Measurements from ENCODE around the gene COL4A6.
A peak's percentile ranks its signal among the peaks of the same experiment; 100 is the strongest.
"Not testable (repeated sequence)": the region's sequence is repeated elsewhere in the genome, so short reads cannot be mapped to it uniquely, and the experiment has no call there.

Gene COL4A6

DNA sequence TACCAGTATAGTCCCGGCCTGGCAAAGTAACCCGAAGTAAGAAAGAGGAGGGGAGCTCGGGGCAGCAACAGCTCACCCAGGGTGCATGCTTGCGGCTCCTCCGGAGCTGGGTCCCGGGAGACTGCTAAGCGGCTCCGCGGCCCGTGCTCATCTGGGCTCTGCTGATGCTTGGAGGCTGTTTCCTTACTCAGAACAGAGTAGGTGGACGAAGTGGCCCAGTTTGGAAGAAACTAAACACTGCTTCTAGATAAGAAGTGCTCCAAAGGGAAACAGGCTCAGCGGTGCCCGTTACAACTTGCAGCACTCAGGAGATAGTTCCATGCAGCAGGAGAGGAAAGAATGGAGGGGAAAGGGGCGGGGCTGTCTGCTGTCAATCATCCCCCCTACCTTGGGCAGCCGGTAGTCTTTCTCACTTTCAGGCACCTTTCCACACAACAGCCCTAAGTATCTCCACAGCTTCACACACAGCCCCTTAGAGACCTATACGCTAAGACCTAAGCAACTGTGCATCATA lies at the start of gene COL4A6:
Gene COL4A6, minus strand, starts transcription at position 313 of the 514 bp plus-strand sequence. Its CDS starts 226 bp downstream, at position 87.
- no peak for DNase-seq (ENCODE audit: low spot score)

DNA sequence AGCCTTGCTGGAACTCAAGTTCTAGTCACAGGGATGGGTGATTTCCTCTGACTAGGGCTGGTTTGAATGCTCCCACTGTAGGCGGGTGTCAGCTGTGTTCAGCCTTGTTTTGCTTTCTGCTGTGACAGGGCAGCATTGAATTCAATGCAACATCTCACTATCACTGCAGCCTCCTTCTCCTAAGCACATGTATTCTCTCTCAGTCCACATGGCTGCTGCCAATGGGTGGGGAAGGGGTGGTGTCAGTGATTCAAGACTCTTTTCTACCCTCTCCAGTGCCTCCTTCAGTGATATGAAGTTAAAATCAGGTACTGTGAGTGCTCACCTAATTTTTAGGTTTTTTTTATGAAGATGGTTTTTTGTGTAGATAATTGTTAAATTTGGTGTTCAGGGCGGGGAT lies 47.7 kb upstream of the COL4A6 start:
- no peak for DNase-seq (ENCODE audit: low spot score)

GRCh38 chrX:108484251-108484650 lies 46.0 kb upstream of the COL4A6 start:
- DNase-seq (ENCODE audit: low spot score): no peak

GRCh38 chrX:108481528-108481927 lies 43.3 kb upstream of the COL4A6 start:
- not testable (repeated sequence) for DNase-seq (ENCODE audit: low spot score)

- DNase-seq (ENCODE audit: low spot score): no peak
These were observed 35.8 kb upstream of the COL4A6 start for GRCh38 chrX:108473979-108474378.

DNA sequence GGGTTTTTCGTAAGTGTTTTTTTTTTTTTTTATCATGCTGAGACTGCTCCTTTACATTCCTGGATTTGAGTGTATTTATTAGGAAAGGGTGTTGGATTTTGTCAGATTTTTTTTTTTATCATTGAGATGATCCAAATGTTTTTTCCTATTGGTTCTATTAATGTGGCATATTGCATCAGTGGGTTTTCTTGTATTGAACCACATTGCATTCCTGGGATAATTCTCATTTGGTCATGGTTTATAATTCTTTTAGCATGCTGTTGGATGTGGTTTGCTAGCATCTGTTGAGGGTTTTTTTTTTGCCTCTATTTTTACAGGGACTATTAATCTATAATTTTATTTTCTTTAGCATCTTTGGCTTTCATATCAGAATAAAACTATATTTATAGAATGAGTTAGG lies 30.3 kb upstream of the COL4A6 start:
- no peak for DNase-seq (ENCODE audit: low spot score)

DNA sequence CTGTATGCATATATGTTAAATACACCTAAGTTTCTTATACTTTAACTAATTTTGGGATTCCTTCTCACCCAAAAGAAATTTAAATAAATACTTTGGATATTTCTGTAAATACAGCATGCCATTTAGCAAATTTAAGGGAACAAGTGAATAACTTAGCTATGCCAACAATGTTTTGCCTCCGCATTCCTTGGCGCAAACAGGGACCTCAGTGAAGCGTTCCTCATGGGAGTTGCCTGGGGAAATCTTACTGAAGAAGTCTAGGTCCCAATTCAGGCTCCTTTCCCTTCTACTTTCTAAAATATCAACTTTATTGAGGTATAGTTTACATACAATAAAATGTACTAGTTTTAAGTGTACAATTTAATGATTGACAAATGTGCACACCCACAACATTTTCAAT lies 26.4 kb upstream of the COL4A6 start:
- peak; percentile 4 for DNase-seq (ENCODE audit: low spot score)

DNA sequence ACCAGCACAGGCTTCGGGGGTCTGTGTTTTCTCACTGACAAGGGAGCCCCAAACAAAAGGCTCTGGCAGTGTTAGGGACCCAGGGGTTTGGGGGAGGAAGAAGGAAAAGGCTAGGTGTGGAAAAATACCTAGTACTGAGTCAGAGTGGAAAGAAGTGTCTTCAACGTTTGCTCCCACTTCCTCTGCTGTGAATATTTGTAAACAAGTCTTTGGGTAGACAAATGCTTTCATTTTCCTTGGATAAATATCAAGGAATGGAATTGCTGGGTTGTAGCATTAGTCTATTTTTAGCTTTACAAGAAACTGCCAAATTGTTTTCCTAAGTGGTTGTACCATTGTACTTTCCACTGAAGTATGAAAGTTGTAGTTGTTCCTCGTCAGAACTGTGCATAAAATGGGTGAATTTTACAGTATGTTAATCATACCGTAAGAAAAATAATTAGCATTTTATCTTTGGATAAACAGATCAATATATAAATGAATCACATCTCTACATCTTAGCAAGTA lies 18.8 kb upstream of the COL4A6 start:
- DNase-seq (ENCODE audit: low spot score): no peak

DNA sequence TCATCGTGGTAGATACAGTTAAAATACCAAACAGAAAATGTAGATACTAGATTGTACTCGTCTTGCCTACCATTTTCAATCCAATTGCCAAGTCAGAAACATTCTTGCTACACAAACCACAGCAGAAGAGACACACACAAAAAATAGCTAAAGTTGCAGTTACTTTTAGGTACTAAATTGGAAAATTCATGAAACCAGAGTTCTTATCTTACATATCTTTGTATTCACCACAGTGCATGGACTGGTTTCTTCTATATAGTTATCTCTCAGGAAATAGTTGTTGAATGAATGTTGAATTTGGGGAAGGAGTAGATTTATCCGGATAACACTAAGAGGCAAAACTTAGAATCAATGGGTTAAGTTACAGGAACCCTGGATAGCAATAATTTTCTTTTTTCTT lies 15.6 kb upstream of the COL4A6 start:
- DNase-seq (ENCODE audit: low spot score): no peak

DNA sequence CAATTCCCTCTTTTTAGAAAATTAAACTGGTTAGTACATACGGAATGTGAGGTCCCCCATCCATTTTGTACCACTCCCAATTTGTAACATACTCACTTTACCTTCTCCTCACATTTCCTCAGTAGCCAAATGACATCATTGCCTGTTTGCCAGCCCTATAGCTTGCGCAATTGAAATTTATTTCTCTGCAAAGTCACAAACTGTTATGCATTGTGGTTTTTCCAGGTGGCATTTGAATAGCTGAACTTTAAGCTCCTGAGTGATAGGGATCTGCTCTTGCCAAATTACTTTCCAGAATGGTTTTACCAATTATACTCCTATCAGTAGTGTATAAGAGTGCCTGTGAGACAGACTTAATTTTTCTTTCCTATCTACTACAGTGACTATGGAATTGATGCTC lies 9.1 kb upstream of the COL4A6 start:
- no peak for DNase-seq (ENCODE audit: low spot score)

DNA sequence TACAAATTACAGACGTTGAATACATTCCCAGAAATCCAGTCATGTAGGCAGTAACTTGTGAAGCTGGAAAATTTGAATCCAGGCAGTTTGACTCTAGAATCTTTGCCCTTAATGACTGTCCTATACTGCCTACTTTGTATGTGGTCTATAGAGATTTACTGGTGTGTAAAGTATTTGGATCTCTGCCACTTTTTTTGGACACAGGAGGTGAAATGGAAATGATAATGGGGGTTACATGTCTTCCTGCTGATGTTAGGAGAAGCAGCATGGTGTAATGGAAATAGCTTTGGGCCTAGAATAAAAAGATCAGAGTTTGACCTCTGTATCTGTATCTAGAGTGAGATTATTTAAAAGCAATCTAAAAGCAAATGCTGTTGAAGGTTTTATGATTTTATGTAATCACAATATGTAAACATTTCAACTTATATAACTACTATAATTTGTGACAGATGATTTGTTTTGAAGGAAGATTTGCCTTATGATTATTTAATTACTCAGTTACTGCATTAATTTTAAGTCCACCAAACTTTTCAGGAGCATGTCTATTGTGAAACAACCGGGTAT lies 4.8 kb upstream of the COL4A6 start:
- no peak for DNase-seq (ENCODE audit: low spot score)

GRCh38 chrX:108439961-108440696 lies 1.9 kb upstream of the COL4A6 start:
- peak; percentile 21 for DNase-seq (ENCODE audit: low spot score)

DNA sequence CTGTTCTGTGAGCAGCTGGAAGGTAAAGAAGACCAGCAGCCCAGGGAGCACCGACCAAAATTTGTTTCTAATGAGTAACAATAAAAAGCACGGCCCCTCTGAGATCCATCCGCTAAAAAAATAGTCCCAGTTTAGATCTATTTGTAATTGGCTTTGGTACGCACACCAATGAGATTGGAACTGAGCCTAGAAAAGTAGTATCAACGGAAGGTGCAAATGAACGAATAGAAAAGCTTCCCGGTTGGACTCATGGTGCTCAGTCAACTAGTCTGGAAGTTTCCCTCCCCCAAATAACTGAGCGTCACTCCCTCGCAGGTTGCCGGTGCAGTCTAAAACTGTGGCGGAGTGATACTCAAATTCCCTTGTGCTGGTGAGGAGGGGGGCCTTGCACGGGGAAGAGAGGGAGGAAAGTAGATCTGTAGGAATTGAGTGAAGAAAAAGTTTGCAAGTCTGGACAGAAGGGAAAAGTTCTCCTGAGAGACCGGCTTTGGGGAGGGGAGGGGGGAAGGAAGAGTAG lies 1.3 kb upstream of the COL4A6 start, which contains the start of gene COL4A5:
Gene COL4A5, plus strand, starts transcription at position 413 of the 517 bp plus-strand sequence. CDS start 288 bp downstream, outside the sequence.
- peak; percentile 29 for DNase-seq (ENCODE audit: low spot score)

GRCh38 chrX:108437349-108438109 lies 693 bp downstream of the COL4A6 start:
- no peak for DNase-seq (ENCODE audit: low spot score)

DNA sequence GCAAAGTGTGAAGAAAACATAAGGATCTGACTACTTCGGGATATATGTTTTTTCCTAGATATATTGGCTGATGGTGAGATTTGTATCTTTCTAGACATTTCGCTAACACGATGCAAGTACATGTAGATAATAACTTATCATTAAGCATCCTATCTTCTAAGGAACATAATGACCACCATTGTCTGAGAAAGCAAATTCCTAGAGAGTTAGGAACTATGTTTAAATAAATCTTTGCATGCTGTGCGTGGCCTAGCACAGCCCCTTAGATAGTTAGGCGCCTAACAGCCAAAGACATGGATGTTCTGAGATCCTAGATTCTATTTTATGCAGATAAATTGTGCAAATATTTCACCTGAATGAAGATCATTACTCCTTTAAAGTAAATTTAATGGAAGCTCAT lies 3.0 kb downstream of the COL4A6 start:
- no peak for DNase-seq (ENCODE audit: low spot score)

DNA sequence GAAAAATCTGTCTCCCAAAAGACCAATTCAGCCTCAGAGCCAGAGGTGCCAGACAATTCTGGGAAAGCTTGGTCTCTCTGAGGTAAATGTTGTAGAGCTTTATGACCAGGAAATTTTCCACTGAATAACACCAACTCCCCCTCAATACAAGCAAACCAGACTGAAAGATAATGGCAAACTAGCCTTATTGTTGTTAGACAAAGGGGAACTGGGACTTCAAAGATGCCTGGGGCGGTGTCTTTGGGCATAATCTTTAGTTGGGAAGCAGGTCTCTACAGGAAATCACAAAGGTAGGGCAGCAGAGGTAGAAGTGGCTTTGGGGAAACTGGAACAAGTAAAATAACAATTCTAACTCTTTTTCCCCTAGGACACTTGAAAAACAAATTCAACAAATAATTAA lies 12.0 kb downstream of the COL4A6 start:
- no peak for DNase-seq (ENCODE audit: low spot score)

DNA sequence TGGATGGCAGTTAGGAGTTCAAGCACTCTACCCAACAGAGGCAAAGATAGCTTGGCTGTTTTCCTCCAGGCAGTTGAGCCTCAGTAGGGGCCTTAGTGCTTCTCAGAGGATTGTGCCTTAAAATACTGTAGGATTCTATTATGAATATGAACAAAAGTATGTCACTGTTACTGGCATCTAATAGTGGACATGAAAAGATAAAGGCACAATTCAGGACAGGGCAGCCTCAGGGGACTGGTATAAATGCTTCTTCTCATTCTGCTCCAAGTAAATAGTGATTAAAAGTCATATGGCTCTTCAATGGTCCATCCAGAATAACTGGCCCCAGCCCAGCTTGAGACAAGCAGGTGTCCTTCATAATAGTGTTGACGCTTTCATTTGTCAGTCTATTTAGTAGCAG lies 17.7 kb downstream of the COL4A6 start:
- DNase-seq (ENCODE audit: low spot score): no peak

DNA sequence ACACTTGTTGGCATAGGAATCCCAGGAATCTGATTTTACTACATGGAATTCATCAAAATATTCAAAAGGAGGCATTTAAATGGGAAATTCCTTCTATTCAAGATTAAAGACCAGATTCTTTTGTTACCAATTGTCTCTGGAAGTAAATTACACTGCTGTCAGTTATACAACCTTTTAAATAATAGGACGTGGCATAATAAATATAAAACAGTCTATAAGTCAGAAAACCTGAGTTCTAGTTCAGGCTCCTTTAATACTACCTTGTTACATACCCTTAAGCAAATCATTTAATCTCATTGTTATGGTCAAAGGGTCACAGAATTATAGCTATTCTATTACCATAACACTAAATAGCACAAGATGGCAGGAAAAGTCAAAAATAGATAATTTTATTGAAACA lies 18.8 kb downstream of the COL4A6 start:
- no peak for DNase-seq (ENCODE audit: low spot score)

GRCh38 chrX:108417257-108417656 lies 21.0 kb downstream of the COL4A6 start:
- DNase-seq (ENCODE audit: low spot score): no peak

GRCh38 chrX:108415891-108416290 lies 22.3 kb downstream of the COL4A6 start:
- no peak for DNase-seq (ENCODE audit: low spot score)

DNA sequence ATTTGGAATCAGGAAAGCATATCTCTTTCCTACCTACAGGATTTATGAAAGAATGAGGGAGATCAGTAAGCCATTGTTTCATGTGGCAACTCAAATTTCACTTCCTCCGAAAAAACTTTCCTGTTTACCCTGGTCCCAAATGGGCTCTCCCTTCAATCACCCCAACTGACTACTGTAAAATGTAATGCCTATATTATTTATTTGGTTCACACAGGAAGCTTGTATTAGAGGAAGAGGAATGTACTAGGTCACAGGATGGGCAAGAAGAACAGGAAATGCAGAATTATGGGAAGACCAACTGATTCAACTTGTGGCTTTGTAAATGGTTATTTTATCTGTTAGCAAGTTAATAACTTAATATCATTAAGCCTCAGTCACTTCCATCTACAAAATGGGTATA lies 23.1 kb downstream of the COL4A6 start:
- no peak for DNase-seq (ENCODE audit: low spot score)

- DNase-seq (ENCODE audit: low spot score): no peak
These were observed 25.4 kb downstream of the COL4A6 start for GRCh38 chrX:108412783-108413182.
